SK-N-SH (cell line): ENCODE data around the gene NPAS3. TPM values are rescaled to one million over a fixed set of nuclear protein-coding genes. Genes with fewer than 3 reads are reported as not detected.

Experiments
- CTCF ChIA-PET: fragments of 300-600, 350-600 bp; formaldehyde crosslinking; extraction: SDS; loops from one replicate; lab custom pipeline; 2021; lab: Yijun Ruan, JAX
- POLR2A ChIA-PET: fragments of 350-600 bp; sonication (Branson Sonifier 250); formaldehyde crosslinking; extraction: SDS; loops from one replicate; lab custom pipeline; 2020; ENCODE audit warnings: antibody characterized with exemption, inconsistent platforms; lab: Yijun Ruan, JAX
- DNase-seq: peaks from one replicate; pipeline ENCODE4 v3.0.0; 2012
- H2AFZ ChIP-seq: fragments of 200-600 bp; sonication (generic); 2 replicates; pipeline ENCODE4 v1.8.1; 2016; ENCODE audit warnings: antibody characterized with exemption, mild to moderate bottlenecking, low read depth
- H3F3A ChIP-seq: fragments of 200-600 bp; sonication (generic); replicated peaks from 2 replicates; pipeline ENCODE3; 2016; ENCODE audit warnings: antibody characterized with exemption, mild to moderate bottlenecking; ENCODE audit not compliant: insufficient read depth
- H3K27ac ChIP-seq, 2 experiments: fragments of 200-500 bp in 1 of 2; fragments of 200-600 bp in 1 of 2; sonication (Bioruptor generic) in 1 of 2; sonication (generic), shearing (Covaris generic) in 1 of 2; 2 replicates each; pipeline versions ENCODE4 v1.5.1 to v1.6.1; 2014 to 2016; ENCODE audit warnings: low read depth in 2 of 2, inconsistent platforms in 1 of 2, low read length in 1 of 2, mild to moderate bottlenecking in 1 of 2, mixed read lengths in 1 of 2
- H3K27me3 ChIP-seq: fragments of 200-600 bp; sonication (generic), shearing (Covaris generic); 2 replicates; pipeline ENCODE4 v1.6.1; 2016; ENCODE audit warnings: mixed run types; ENCODE audit not compliant: insufficient read depth
- H3K36me3 ChIP-seq, 2 experiments: fragments of 200-500 bp in 1 of 2; fragments of 200-600 bp in 1 of 2; sonication (Bioruptor generic) in 1 of 2; sonication (generic) in 1 of 2; replicated peaks in 1 of 2; 2 replicates each; pipeline versions ENCODE3 to v1.5.1; 2014 to 2016; ENCODE audit warnings: low read length in 1 of 2, mild to moderate bottlenecking in 1 of 2; ENCODE audit not compliant: insufficient read depth in 2 of 2, control insufficient read depth in 1 of 2
- H3K4me1 ChIP-seq, 2 experiments: fragments of 200-500 bp in 1 of 2; fragments of 200-600 bp in 1 of 2; sonication (Bioruptor generic) in 1 of 2; sonication (generic), shearing (Covaris generic) in 1 of 2; 2 replicates each; pipeline versions ENCODE4 v1.5.1 to v1.6.1; 2014 to 2016; ENCODE audit warnings: low read depth in 1 of 2, low read length in 1 of 2, mixed run types in 1 of 2; ENCODE audit not compliant: insufficient read depth in 2 of 2, control insufficient read depth in 1 of 2
- H3K4me2 ChIP-seq: fragments of 200-600 bp; sonication (generic), shearing (Covaris generic); 2 replicates; pipeline ENCODE4 v1.6.1; 2017; ENCODE audit warnings: mixed run types
- H3K4me3 ChIP-seq, 2 experiments: fragments of 200-500 bp in 1 of 2; fragments of 200-600 bp in 1 of 2; sonication (Bioruptor generic) in 1 of 2; sonication (generic), shearing (Covaris generic) in 1 of 2; 2 replicates each; pipeline versions ENCODE4 v1.5.1 to v1.8.1; 2014 to 2016; ENCODE audit warnings: low read depth in 2 of 2, inconsistent platforms in 1 of 2, low read length in 1 of 2, mild to moderate bottlenecking in 1 of 2, mixed read lengths in 1 of 2, moderate library complexity in 1 of 2
- H3K79me2 ChIP-seq: fragments of 200-600 bp; sonication (generic); 2 replicates; pipeline ENCODE4 v1.8.1; 2017; ENCODE audit warnings: mild to moderate bottlenecking; ENCODE audit not compliant: insufficient read depth
- H3K9ac ChIP-seq: fragments of 200-600 bp; sonication (generic); 2 replicates; pipeline ENCODE4 v1.6.1; 2017; ENCODE audit warnings: mixed run types
- H3K9me2 ChIP-seq: fragments of 200-600 bp; sonication (generic); 2 replicates; pipeline ENCODE4 v1.6.1; 2017; ENCODE audit warnings: mixed run types
- H3K9me3 ChIP-seq: fragments of 200-600 bp; sonication (generic); 2 replicates; pipeline ENCODE4 v1.6.1; 2017; ENCODE audit warnings: mixed run types, mild to moderate bottlenecking, moderate library complexity
- H4K20me1 ChIP-seq: fragments of 200-600 bp; sonication (generic); 2 replicates; pipeline ENCODE4 v1.6.1; 2017; ENCODE audit warnings: mild to moderate bottlenecking, mixed run types; ENCODE audit not compliant: insufficient read depth
- CHD2 ChIP-seq: fragments of 150-350 bp; IDR thresholded peaks from 2 replicates; pipeline ENCODE4 v1.6.1; 2018; ENCODE audit warnings: low read length; ENCODE audit not compliant: partially characterized antibody
- CTCF ChIP-seq: fragments of 200-600 bp; sonication (generic); IDR thresholded peaks from 2 replicates; pipeline ENCODE4 v1.6.1; 2017; ENCODE audit warnings: antibody characterized with exemption, mild to moderate bottlenecking, moderate library complexity
- ELF1 ChIP-seq: IDR thresholded peaks from 2 replicates; pipeline ENCODE4 v1.4.0; 2012
- FOXJ3 ChIP-seq: sonication (generic); formaldehyde crosslinking; IDR thresholded peaks from 2 replicates; pipeline ENCODE4 v1.5.1; 2020; ENCODE audit warnings: mild to moderate bottlenecking, missing genetic modification reagents
- FOXM1 ChIP-seq: IDR thresholded peaks from 2 replicates; pipeline ENCODE4 v1.4.0; 2012; ENCODE audit warnings: low read depth, mild to moderate bottlenecking
- GABPA ChIP-seq: IDR thresholded peaks from 2 replicates; pipeline ENCODE4 v1.4.0; 2012; ENCODE audit warnings: low read depth, mild to moderate bottlenecking
- GATA2 ChIP-seq: sonication (generic); formaldehyde crosslinking; IDR thresholded peaks from 2 replicates; pipeline ENCODE4 v1.5.0; 2020; ENCODE audit warnings: mild to moderate bottlenecking, missing genetic modification reagents
- JUND ChIP-seq: IDR thresholded peaks from 2 replicates; pipeline ENCODE4 v1.4.0; 2012
- MEF2A ChIP-seq: IDR thresholded peaks from 2 replicates; pipeline ENCODE4 v1.4.0; 2012; ENCODE audit warnings: low read depth, borderline replicate concordance
- MXI1 ChIP-seq: IDR thresholded peaks from 2 replicates; pipeline ENCODE4 v1.6.1; 2012; ENCODE audit warnings: mild to moderate bottlenecking, low read depth, low read length, improper control_type of control experiment
- NRF1 ChIP-seq: IDR thresholded peaks from 2 replicates; pipeline ENCODE4 v1.6.1; 2012; ENCODE audit warnings: low read depth, mild to moderate bottlenecking, low read length
- RAD21 ChIP-seq: IDR thresholded peaks from 2 replicates; pipeline ENCODE4 v1.6.1; 2012; ENCODE audit warnings: mild to moderate bottlenecking, low read length
- RCOR1 ChIP-seq: fragments of 150-350 bp; IDR thresholded peaks from 2 replicates; pipeline ENCODE4 v1.6.1; 2017; ENCODE audit warnings: antibody characterized with exemption, low read length
- RFX5 ChIP-seq: IDR thresholded peaks from 2 replicates; pipeline ENCODE4 v1.6.1; 2012; ENCODE audit warnings: mild to moderate bottlenecking, improper control_type of control experiment, low read length
- RXRA ChIP-seq: IDR thresholded peaks from 2 replicates; pipeline ENCODE4 v1.4.0; 2012; ENCODE audit warnings: low read depth, mild to moderate bottlenecking, borderline replicate concordance
- TAF1 ChIP-seq: IDR thresholded peaks from 2 replicates; pipeline ENCODE4 v1.6.1; 2012; ENCODE audit warnings: low read depth, mild to moderate bottlenecking, low read length, moderate library complexity, borderline replicate concordance
- TEAD4 ChIP-seq: IDR thresholded peaks from 2 replicates; pipeline ENCODE4 v1.4.0; 2012; ENCODE audit warnings: mild to moderate bottlenecking, borderline replicate concordance; ENCODE audit not compliant: insufficient read depth
- USF1 ChIP-seq: IDR thresholded peaks from 2 replicates; pipeline ENCODE4 v1.4.0; 2012; ENCODE audit warnings: low read depth, borderline replicate concordance
- WGBS: methylation state at CpG from one replicate; pipeline ENCODE4 v1.1.6; 2017; ENCODE audit warnings: low lambda C conversion rate; 5-methylcytosine and 5-hydroxymethylcytosine counted together
- polyA plus RNA-seq, 3 experiments: library from polyadenylated mRNA; depleted of rRNA; stranded (reverse); fragments of >200 nt; gene quantifications; 2 replicates each; pipeline ENCODE4 v1.2.3, GENCODE V29; 2012

NPAS3 gene
- polyA plus RNA-seq, 1 of the 3 experiments (the other 2 are of a cell fraction), result 4.3 TPM

- Histone ChIP-seq H3K79me2 (no peaks in the 10 kb centered on the region), H4K20me1 (no peaks in the 10 kb centered on the region), H3K4me3 (no peak overlapping the region), H2AFZ (no peak overlapping the region), H3K27ac (no peak overlapping the region), H3K4me1 (peaks cover 0 to 18% of the 10 kb centered on the region in 2 experiments; a peak in 1 of 4 replicates), H3K9ac (no peak overlapping the region), H3K9me2 (no peaks in the 10 kb centered on the region), H3K9me3 (no peaks in the 10 kb centered on the region), H3F3A (peaks cover 4% of the 10 kb centered on the region), H3K36me3 (no peaks in the 10 kb centered on the region), H3K4me2 (no peak overlapping the region), H3K27me3 (no peaks in the 10 kb centered on the region)
- TF ChIP-seq FOXM1, result no peak
- TF ChIP-seq TAF1, result no peak
- TF ChIP-seq GATA2 (CRISPR knock-in tag), result no peak
- TF ChIP-seq FOXJ3 (CRISPR knock-in tag), result no peak
- TF ChIP-seq ELF1, result no peak
- no peak for TF ChIP-seq GABPA
- TF ChIP-seq USF1, result no peak
- no peak for TF ChIP-seq JUND
- no peak for TF ChIP-seq CTCF
- no peak for TF ChIP-seq RFX5
- no peak for DNase-seq
- WGBS, result 76% methylated on average over 2 of the region's 2 CpGs
- POLR2A ChIA-PET, result no interaction called here
- CTCF ChIA-PET, result no interaction called here
Measured at GRCh38 chr14:33131801-33132200, 193.1 kb downstream of the NPAS3 start.

- Histone ChIP-seq H4K20me1 (no peaks in the 10 kb centered on the region), H3F3A (no peaks in the 10 kb centered on the region), H3K4me2 (no peak overlapping the region), H2AFZ (no peak overlapping the region), H3K9me3 (no peaks in the 10 kb centered on the region), H3K36me3 (no peaks in the 10 kb centered on the region), H3K79me2 (no peaks in the 10 kb centered on the region), H3K27ac (no peak overlapping the region), H3K4me1 (no peaks in the 10 kb centered on the region), H3K27me3 (no peaks in the 10 kb centered on the region), H3K9me2 (no peaks in the 10 kb centered on the region), H3K4me3 (no peak overlapping the region), H3K9ac (no peak overlapping the region)
- WGBS, result 89% methylated on average over 4 of the region's 4 CpGs
- ChIA-PET CTCF (no interaction called here), POLR2A (no interaction called here)
- TF ChIP-seq GATA2 (CRISPR knock-in tag) (no peak), TEAD4 (no peak), NRF1 (no peak), MXI1 (no peak), CHD2 (no peak), RAD21 (no peak), RCOR1 (no peak), RXRA (no peak), MEF2A (no peak)
- DNase-seq, result no peak
Measured at GRCh38 chr14:33134162-33134561, 195.5 kb downstream of the NPAS3 start.
